K562 (cell line): ENCODE measurements around the gene SPATS2. TPM values are rescaled to one million over a fixed set of nuclear protein-coding genes. Genes with fewer than 3 reads are reported as not detected.
A peak's percentile ranks its signal among the peaks of the same experiment; 100 is the strongest.

Experiments
- ATAC-seq: fragments of 200-7000 bp; cut with Tn5 transposase; 3 replicates; pipeline ENCODE4 v1.9.1; 2020; ENCODE audit warnings: moderate library complexity
- BruUV-seq: library from RNA; stranded (reverse); fragments of 400-500 nt; replicated peaks from 2 replicates; lab custom pipeline; 2021; lab: Mats Ljungman, UMichigan
- CTCF ChIA-PET: fragments of 300-600 bp; formaldehyde crosslinking; extraction: SDS; loops from one replicate; lab custom pipeline; 2021; ENCODE audit warnings: low intra/inter-chr PET ratio; lab: Yijun Ruan, JAX
- POLR2A ChIA-PET: fragments of 300-600, 350-650 bp; sonication (Branson Sonifier 250); formaldehyde crosslinking; extraction: SDS; loops from one replicate; lab custom pipeline; 2021; ENCODE audit warnings: antibody characterized with exemption, inconsistent platforms; lab: Yijun Ruan, JAX
- DNase-seq, 4 experiments: peaks; one replicate each; pipeline versions ENCODE4 v3.0.0 to v3.0.0-alpha.2; 2011 to 2018; ENCODE audit warnings: low spot score in 3 of 4, mixed read lengths in 3 of 4; ENCODE audit errors: extremely low read depth in 1 of 4
- FAIRE-seq: peaks from 2 replicates; lab custom pipeline; 2011; peaks lifted over from hg19 to GRCh38; lab: Jason Lieb, UNC
- H2AFZ ChIP-seq: 2 replicates; pipeline ENCODE4 v1.6.0; 2011; ENCODE audit warnings: low read depth, low read length, control low read depth, inconsistent platforms
- H3K27ac ChIP-seq: fragments of 200-600 bp; 3 replicates; pipeline ENCODE4 v1.8.0; 2011; ENCODE audit warnings: low read depth, mild to moderate bottlenecking, control low read depth, inconsistent platforms, low read length, moderate library complexity, mixed read lengths; ENCODE audit errors: extremely low read depth
- H3K27me3 ChIP-seq, 2 experiments: fragments of 300-600 bp in 1 of 2; 2 replicates in 1 of 2; 3 replicates in 1 of 2; pipeline versions ENCODE4 v1.6.0 to v1.8.0; 2011; ENCODE audit warnings: inconsistent platforms in 2 of 2, low read length in 2 of 2, mild to moderate bottlenecking in 1 of 2, mixed read lengths in 1 of 2, moderate library complexity in 1 of 2; ENCODE audit not compliant: control insufficient read depth in 2 of 2, insufficient read depth in 2 of 2
- H3K36me3 ChIP-seq: fragments of 300-600 bp; 3 replicates; pipeline ENCODE4 v1.8.0; 2011; ENCODE audit warnings: mild to moderate bottlenecking, low read length, inconsistent platforms; ENCODE audit not compliant: control insufficient read depth, insufficient read depth
- H3K4me1 ChIP-seq, 2 experiments: fragments of 200-600 bp in 1 of 2; replicated peaks in 1 of 2; 2 replicates in 1 of 2; 3 replicates in 1 of 2; pipeline versions ENCODE4 v1.5.1 to v1.8.0; 2011; ENCODE audit warnings: inconsistent platforms in 2 of 2, low read length in 2 of 2, mild to moderate bottlenecking in 1 of 2, mixed read lengths in 1 of 2, moderate library complexity in 1 of 2; ENCODE audit not compliant: control insufficient read depth in 2 of 2, insufficient read depth in 2 of 2
- H3K4me2 ChIP-seq: 2 replicates; pipeline ENCODE4 v1.6.1; 2011; ENCODE audit warnings: low read length, control low read depth, inconsistent platforms, mixed read lengths; ENCODE audit not compliant: insufficient read depth
- H3K4me3 ChIP-seq: fragments of 200-600 bp; sonication (generic), shearing (Covaris generic); 2 replicates; pipeline ENCODE4 v1.5.1; 2016; ENCODE audit warnings: control low read depth, inconsistent platforms
- H3K79me2 ChIP-seq: fragments of 200-600 bp; 3 replicates; pipeline ENCODE4 v1.8.0; 2011; ENCODE audit warnings: low read length, inconsistent platforms; ENCODE audit not compliant: control insufficient read depth, insufficient read depth
- H3K9ac ChIP-seq, 2 experiments: 2 replicates each; pipeline versions ENCODE4 v1.6.0 to v1.6.1; 2011; ENCODE audit warnings: low read depth in 2 of 2, low read length in 2 of 2, control low read depth in 1 of 2, inconsistent platforms in 1 of 2, mild to moderate bottlenecking in 1 of 2, mixed read lengths in 1 of 2; ENCODE audit not compliant: insufficient read depth in 1 of 2
- H3K9me1 ChIP-seq: one replicate; pipeline ENCODE4 v1.6.0; 2011; ENCODE audit warnings: inconsistent platforms, mild to moderate bottlenecking, low read length, moderate library complexity; ENCODE audit not compliant: control insufficient read depth, insufficient read depth
- H3K9me3 ChIP-seq: replicated peaks from 2 replicates; pipeline ENCODE4 v1.5.1; 2011; ENCODE audit warnings: low read depth, low read length, inconsistent platforms; ENCODE audit not compliant: control insufficient read depth, insufficient read depth
- H4K20me1 ChIP-seq: replicated peaks from 2 replicates; pipeline ENCODE4 v1.6.1; 2011; ENCODE audit warnings: low read length, inconsistent platforms, mixed read lengths; ENCODE audit not compliant: control insufficient read depth, insufficient read depth
- CAMTA2 ChIP-seq: fragments of 250-450 bp; sonication (Bioruptor Pico); conservative IDR thresholded peaks from 2 replicates; pipeline ENCODE4 v1.5.1; 2022
- CBFB ChIP-seq: sonication (generic); formaldehyde crosslinking; IDR thresholded peaks from 2 replicates; pipeline ENCODE4 v1.4.0; 2020; ENCODE audit warnings: mild to moderate bottlenecking, missing genetic modification reagents
- E2F6 ChIP-seq, 2 experiments: IDR thresholded peaks; 2 replicates each; pipeline ENCODE4 v1.6.1; 2011; ENCODE audit warnings: borderline replicate concordance in 1 of 2, control low read depth in 1 of 2, low read depth in 1 of 2, low read length in 1 of 2, mild to moderate bottlenecking in 1 of 2, mixed read lengths in 1 of 2, moderate library complexity in 1 of 2; ENCODE audit not compliant: insufficient read depth in 1 of 2, insufficient read length in 1 of 2, poor library complexity in 1 of 2, severe bottlenecking in 1 of 2; ENCODE audit errors: extremely low read depth in 1 of 2
- EGR1 ChIP-seq: fragments of 450-650 bp; conservative IDR thresholded peaks from 2 replicates; pipeline ENCODE4 v1.6.1; 2017; ENCODE audit warnings: mild to moderate bottlenecking
- FOXA3 ChIP-seq, 2 experiments: fragments of 450-650 bp in 1 of 2; sonication (generic) in 1 of 2; formaldehyde crosslinking; IDR thresholded peaks in 1 of 2; conservative IDR thresholded peaks in 1 of 2; 2 replicates each; pipeline versions ENCODE4 v1.4.0 to v1.8.0; 2020 to 2022; ENCODE audit warnings: mild to moderate bottlenecking in 2 of 2, missing genetic modification reagents in 1 of 2
- KLF16 ChIP-seq: IDR thresholded peaks from 2 replicates; pipeline ENCODE4 v1.6.1; 2016; ENCODE audit warnings: antibody characterized with exemption
- MEIS2 ChIP-seq: fragments of 450-650 bp; IDR thresholded peaks from 2 replicates; pipeline ENCODE4 v1.6.1; 2014; ENCODE audit warnings: mild to moderate bottlenecking; ENCODE audit not compliant: partially characterized antibody
- MYC ChIP-seq, 2 experiments: fragments of 250-450 bp in 1 of 2; sonication (Bioruptor Pico) in 1 of 2; IDR thresholded peaks; 2 replicates each; pipeline versions ENCODE4 v1.5.1 to v1.6.1; 2012 to 2021; ENCODE audit warnings: low read depth in 2 of 2, borderline replicate concordance in 1 of 2, improper control_type of control experiment in 1 of 2, low read length in 1 of 2, mild to moderate bottlenecking in 1 of 2, moderate library complexity in 1 of 2
- XRCC5 ChIP-seq: fragments of 200-400 bp; formaldehyde crosslinking; IDR thresholded peaks from 2 replicates; pipeline ENCODE4 v1.6.1; 2017; ENCODE audit warnings: low read depth, mild to moderate bottlenecking, low read length
- WGBS: fragments of 100-300 bp; shearing (Covaris generic); methylation state at CpG from one replicate; pipeline ENCODE4 v1.1.6; 2016; ENCODE audit warnings: low coverage, mixed read lengths; ENCODE audit not compliant: insufficient coverage; ENCODE audit errors: missing lambda C conversion rate; 5-methylcytosine and 5-hydroxymethylcytosine counted together
- in situ Hi-C: fragments of 300-500 bp; cut with MboI; formaldehyde crosslinking; loops from 4 replicates; pipeline ENCODE4 v1.15.0; 2018; ENCODE audit warnings: inconsistent platforms, mixed read lengths
- intact Hi-C: fragments of 100-400 bp; cut with micrococcal nuclease; formaldehyde crosslinking; loops from 2 replicates; pipeline ENCODE4 v1.14.2; 2022
- polyA plus RNA-seq, 8 experiments: library from polyadenylated mRNA; depleted of rRNA in 4 of 8; stranded (reverse) in 5 of 8; unstranded in 3 of 8; fragments of >200 nt; fragmentation: Nextera tagmentation in 2 of 8; fragmentation: Illumina TruSeq in 1 of 8; extraction: Ambion mirVana in 2 of 8; extraction: Trizol in 1 of 8; gene quantifications; 2 replicates each; pipeline versions ENCODE4 v1.2.1 to v1.2.3, GENCODE V29; 2011 to 2014; ENCODE audit warnings: inconsistent platforms in 1 of 8, missing spikeins in 1 of 8
- total RNA-seq, 7 experiments: library from RNA; depleted of rRNA in 6 of 7; stranded (reverse); fragments of >200 nt in 6 of 7; fragmentation: Illumina TruSeq in 2 of 7; extraction: Trizol in 2 of 7; gene quantifications; 2 replicates each; pipeline versions ENCODE4 v1.2.1 to v1.2.3, GENCODE V29; 2011 to 2021; ENCODE audit warnings: low replicate concordance in 1 of 7
- TF ChIP-seq, protein P1 (sequence below), 2 experiments: IDR thresholded peaks in 1 of 2; conservative IDR thresholded peaks in 1 of 2; 2 replicates each; pipeline ENCODE4 v1.6.1; 2016; ENCODE audit warnings: low read depth in 2 of 2, mild to moderate bottlenecking in 1 of 2, missing compliant biosample characterization in 1 of 2, missing genetic modification characterization in 1 of 2, moderate library complexity in 1 of 2
- TF ChIP-seq, protein P2 (sequence below): sonication (generic); formaldehyde crosslinking; IDR thresholded peaks from 2 replicates; pipeline ENCODE4 v1.8.0; 2022; ENCODE audit warnings: missing genetic modification reagents, mild to moderate bottlenecking, borderline replicate concordance
- TF ChIP-seq, protein P3 (sequence below): sonication (generic); formaldehyde crosslinking; IDR thresholded peaks from 2 replicates; pipeline ENCODE4 v1.8.0; 2022; ENCODE audit warnings: missing genetic modification reagents, mild to moderate bottlenecking, moderate library complexity, borderline replicate concordance

The SPATS2 gene
- total and polyA plus RNA-seq, 9 of the 15 experiments (the other 6 are each of a cell fraction or from before 2014, with no cell fraction given): 5.4 to 48.2 (median 17.5) TPM

GRCh38 chr12:49342914-49343731, 24.1 kb upstream of the SPATS2 start:
- H3K4me1 ChIP-seq: peaks cover 26 to 61% of the 10 kb centered on the region in 2 experiments
- peak; percentile 87 for FAIRE-seq
- ATAC-seq: peak; percentile 3; the same call in 1 of the 3 replicates
- TF ChIP-seq EGR1 (peak; percentile 4; the same call in 1 of the 2 replicates), MEIS2 (peak; percentile 89), CAMTA2 (CRISPR knock-in tag) (no peak), CBFB (CRISPR knock-in tag) (peak; percentile 55; the same call in 1 of the 2 replicates), KLF16 (no peak), XRCC5 (no peak), E2F6 (IDR thresholded peaks at IDR 0.05; ENCODE audit: borderline replicate concordance in 1 of 2, extremely low read depth in 1 of 2, insufficient read depth in 1 of 2, insufficient read length in 1 of 2, low read depth in 1 of 2, low read length in 1 of 2, poor library complexity in 1 of 2, severe bottlenecking in 1 of 2) (no peak), FOXA3 (CRISPR knock-in tag; conservative IDR thresholded peaks at IDR 0.05 in 1 of 2, IDR thresholded peaks at IDR 0.05 in 1 of 2) (no peak), MYC (IDR thresholded peaks at IDR 0.05; ENCODE audit: low read depth, low read length) (0 out of 2 replicates have a peak, but pooled peaks have one; percentile 32), MYC (CRISPR knock-in tag; IDR thresholded peaks at IDR 0.05; ENCODE audit: borderline replicate concordance, low read depth) (no peak)
- TF ChIP-seq, protein P1, sequence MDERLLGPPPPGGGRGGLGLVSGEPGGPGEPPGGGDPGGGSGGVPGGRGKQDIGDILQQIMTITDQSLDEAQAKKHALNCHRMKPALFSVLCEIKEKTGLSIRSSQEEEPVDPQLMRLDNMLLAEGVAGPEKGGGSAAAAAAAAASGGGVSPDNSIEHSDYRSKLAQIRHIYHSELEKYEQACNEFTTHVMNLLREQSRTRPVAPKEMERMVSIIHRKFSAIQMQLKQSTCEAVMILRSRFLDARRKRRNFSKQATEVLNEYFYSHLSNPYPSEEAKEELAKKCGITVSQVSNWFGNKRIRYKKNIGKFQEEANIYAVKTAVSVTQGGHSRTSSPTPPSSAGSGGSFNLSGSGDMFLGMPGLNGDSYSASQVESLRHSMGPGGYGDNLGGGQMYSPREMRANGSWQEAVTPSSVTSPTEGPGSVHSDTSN (CRISPR knock-in tag; IDR thresholded peaks at IDR 0.05; ENCODE audit: low read depth): no peak
- TF ChIP-seq, protein P1 (tag; conservative IDR thresholded peaks at IDR 0.05; ENCODE audit: low read depth): peak; percentile 66
- TF ChIP-seq, protein P2, sequence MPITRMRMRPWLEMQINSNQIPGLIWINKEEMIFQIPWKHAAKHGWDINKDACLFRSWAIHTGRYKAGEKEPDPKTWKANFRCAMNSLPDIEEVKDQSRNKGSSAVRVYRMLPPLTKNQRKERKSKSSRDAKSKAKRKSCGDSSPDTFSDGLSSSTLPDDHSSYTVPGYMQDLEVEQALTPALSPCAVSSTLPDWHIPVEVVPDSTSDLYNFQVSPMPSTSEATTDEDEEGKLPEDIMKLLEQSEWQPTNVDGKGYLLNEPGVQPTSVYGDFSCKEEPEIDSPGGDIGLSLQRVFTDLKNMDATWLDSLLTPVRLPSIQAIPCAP (CRISPR knock-in tag): no peak
- TF ChIP-seq, protein P3, sequence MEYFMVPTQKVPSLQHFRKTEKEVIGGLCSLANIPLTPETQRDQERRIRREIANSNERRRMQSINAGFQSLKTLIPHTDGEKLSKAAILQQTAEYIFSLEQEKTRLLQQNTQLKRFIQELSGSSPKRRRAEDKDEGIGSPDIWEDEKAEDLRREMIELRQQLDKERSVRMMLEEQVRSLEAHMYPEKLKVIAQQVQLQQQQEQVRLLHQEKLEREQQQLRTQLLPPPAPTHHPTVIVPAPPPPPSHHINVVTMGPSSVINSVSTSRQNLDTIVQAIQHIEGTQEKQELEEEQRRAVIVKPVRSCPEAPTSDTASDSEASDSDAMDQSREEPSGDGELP (CRISPR knock-in tag): peak; percentile 50

More at GRCh38 chr12:49342914-49343731, 24.1 kb upstream of the SPATS2 start:
- Histone ChIP-seq H2AFZ (peak overlapping the region; percentile 61), H4K20me1 (peaks cover 5% of the 10 kb centered on the region; the same call in 1 of the 2 replicates), H3K9me3 (no peaks in the 10 kb centered on the region), H3K9ac (peak overlapping the region in 1 of 2 experiments; percentile 32; a peak in 3 of 4 replicates), H3K36me3 (no peaks in the 10 kb centered on the region), H3K4me3 (peak overlapping the region; percentile 41), H3K9me1 (no peaks in the 10 kb centered on the region), H3K27me3 (peaks cover 27 to 28% of the 10 kb centered on the region in 2 experiments; a peak in 4 of 5 replicates), H3K27ac (no peak overlapping the region), H3K79me2 (no peaks in the 10 kb centered on the region), H3K4me2 (peak overlapping the region; percentile 75)
- peak in 3 of 4 experiments; percentile 27 to 62 (median 35) for DNase-seq
- BruUV-seq: no TSS peak
- CTCF ChIA-PET: interaction anchor here (0.7 to 2.9 kb wide), 9 partner anchors 9 to 364 kb away, joined by 3 to 49 read pairs (median 6); no protein-coding TSS in a partner anchor
- POLR2A ChIA-PET: interaction anchor here (0.6 to 3.1 kb wide), 11 partner anchors 12 to 987 kb away, joined by 3 to 27 read pairs (median 6); partner anchors contain the start of genes SPATS2, TROAP and TUBA1C
- intact Hi-C loops (loop anchor here (1.0 to 10.0 kb wide), 4 partner anchors 12 to 368 kb away; partner anchors contain the start of genes KMT2D, RHEBL1, WNT1 and WNT10B), in situ Hi-C loops (no loop called here)
- WGBS: 5% methylated on average over 18 of the region's 33 CpGs
